Keratinocyte (primary cell): ENCODE data around the gene SLC44A1. TPM values are rescaled to one million over a fixed set of nuclear protein-coding genes. Genes with fewer than 3 reads are reported as not detected.

Experiments
- DNase-seq: peaks from one replicate; pipeline ENCODE4 v3.0.0-alpha.2; 2011; ENCODE audit warnings: low read depth, missing footprints, low spot score
- FAIRE-seq: peaks from 2 replicates; lab custom pipeline; 2011; peaks lifted over from hg19 to GRCh38; lab: Jason Lieb, UNC
- H2AFZ ChIP-seq: 2 replicates; pipeline ENCODE4 v1.6.0; 2012; ENCODE audit warnings: low read length, control low read depth, inconsistent platforms; ENCODE audit not compliant: control insufficient read depth
- H3K27ac ChIP-seq: 2 replicates; pipeline ENCODE4 v1.5.1; 2011; ENCODE audit warnings: low read length; ENCODE audit not compliant: control insufficient read depth, insufficient read depth
- H3K27me3 ChIP-seq: 3 replicates; pipeline ENCODE4 v1.6.0; 2011; ENCODE audit warnings: low read length; ENCODE audit not compliant: control insufficient read depth, insufficient read depth; ENCODE audit errors: extremely low read depth
- H3K36me3 ChIP-seq, 2 experiments: 2 replicates in 1 of 2; 3 replicates in 1 of 2; pipeline ENCODE4 v1.5.1; 2011; ENCODE audit warnings: low read length in 2 of 2, mild to moderate bottlenecking in 1 of 2; ENCODE audit not compliant: control insufficient read depth in 2 of 2, insufficient read depth in 2 of 2; ENCODE audit errors: extremely low read depth in 1 of 2
- H3K4me1 ChIP-seq: 3 replicates; pipeline ENCODE4 v1.5.1; 2011; ENCODE audit warnings: low read length; ENCODE audit not compliant: control insufficient read depth, insufficient read depth; ENCODE audit errors: extremely low read depth
- H3K4me2 ChIP-seq: 3 replicates; pipeline ENCODE4 v1.6.0; 2011; ENCODE audit warnings: low read depth, low read length; ENCODE audit not compliant: control insufficient read depth, insufficient read depth; ENCODE audit errors: extremely low read depth
- H3K4me3 ChIP-seq, 3 experiments: fragments of 200-600 bp in 1 of 3; sonication (generic) in 1 of 3; 2 replicates in 2 of 3; 3 replicates in 1 of 3; pipeline ENCODE4 v1.5.1; 2011 to 2016; ENCODE audit warnings: low read length in 3 of 3, mild to moderate bottlenecking in 3 of 3, control low read depth in 2 of 3, inconsistent platforms in 1 of 3, low read depth in 1 of 3, mixed read lengths in 1 of 3, mixed run types in 1 of 3, moderate library complexity in 1 of 3; ENCODE audit not compliant: control insufficient read depth in 2 of 3, insufficient read depth in 2 of 3; ENCODE audit errors: extremely low read depth in 1 of 3
- H3K79me2 ChIP-seq: 2 replicates; pipeline ENCODE4 v1.6.0; 2012; ENCODE audit warnings: low read length; ENCODE audit not compliant: control insufficient read depth, insufficient read depth
- H3K9ac ChIP-seq: 3 replicates; pipeline ENCODE4 v1.6.0; 2011; ENCODE audit warnings: low read length; ENCODE audit not compliant: control insufficient read depth, insufficient read depth; ENCODE audit errors: extremely low read depth
- H3K9me1 ChIP-seq: 3 replicates; pipeline ENCODE4 v1.6.0; 2011; ENCODE audit warnings: low read length; ENCODE audit not compliant: control insufficient read depth, insufficient read depth; ENCODE audit errors: extremely low read depth
- H3K9me3 ChIP-seq: 2 replicates; pipeline ENCODE4 v1.5.1; 2012; ENCODE audit warnings: low read depth, low read length; ENCODE audit not compliant: control insufficient read depth
- H4K20me1 ChIP-seq: 3 replicates; pipeline ENCODE4 v1.6.0; 2011; ENCODE audit warnings: low read length; ENCODE audit not compliant: control insufficient read depth, insufficient read depth; ENCODE audit errors: extremely low read depth
- CTCF ChIP-seq, 3 experiments: IDR thresholded peaks in 1 of 3; conservative IDR thresholded peaks in 1 of 3; optimal IDR thresholded peaks in 1 of 3; 2 replicates in 2 of 3; 3 replicates in 1 of 3; pipeline versions ENCODE3 to v1.5.1; 2011; ENCODE audit warnings: low read length in 3 of 3, mild to moderate bottlenecking in 3 of 3, moderate library complexity in 2 of 3, control low read depth in 1 of 3, inconsistent platforms in 1 of 3; ENCODE audit not compliant: insufficient read depth in 2 of 3; ENCODE audit errors: extremely low read depth in 1 of 3
- EZH2 ChIP-seq: IDR thresholded peaks from one replicate; pipeline ENCODE4 v1.6.1; 2012; ENCODE audit warnings: inconsistent platforms, mild to moderate bottlenecking, low read length, moderate library complexity
- dilution Hi-C: fragments of 300-500 bp; cut with MboI; formaldehyde crosslinking; loops from one replicate; pipeline ENCODE4 v1.7.0; 2020; ENCODE audit warnings: low sequenced_read_pairs; ENCODE audit not compliant: extremely low pct_ligation_motif_present
- polyA plus RNA-seq, 5 experiments: library from polyadenylated mRNA; depleted of rRNA in 3 of 5; stranded (reverse) in 3 of 5; stranded (forward) in 1 of 5; unstranded in 1 of 5; fragments of >200 nt; gene quantifications; 1 replicate in 1 of 5; 2 replicates in 3 of 5; 3 replicates in 1 of 5; pipeline versions ENCODE4 v1.2.1 to v1.2.3, GENCODE V29; 2011 to 2012; ENCODE audit warnings: missing spikeins in 2 of 5, low read depth in 1 of 5, low replicate concordance in 1 of 5

SLC44A1 gene
- polyA plus RNA-seq, 1 donor (not counting 4 experiments of a cell fraction or from before 2014, with no cell fraction given) = 22.9 TPM

GRCh38 chr9:105246656-105247173, 2.3 kb downstream of the SLC44A1 start:
- Histone ChIP-seq H3K27ac (peak overlapping the region; percentile 4), H3K4me1 (peaks cover 19% of the 10 kb centered on the region), H3K9ac (no peak overlapping the region), H3K79me2 (peaks cover 46% of the 10 kb centered on the region), H3K4me2 (peak overlapping the region; percentile 98), H4K20me1 (no peaks in the 10 kb centered on the region), H3K36me3 (no peaks in the 10 kb centered on the region), H3K27me3 (no peaks in the 10 kb centered on the region), H3K9me3 (no peaks in the 10 kb centered on the region), H3K4me3 (peak overlapping the region in 2 of 3 experiments; percentile 83 to 85), H3K9me1 (no peaks in the 10 kb centered on the region), H2AFZ (no peak overlapping the region)
- no peak for FAIRE-seq
- no peak for DNase-seq
- dilution Hi-C loops = no loop called here
- TF ChIP-seq CTCF (optimal IDR thresholded peaks at IDR 0.05 in 1 of 3, IDR thresholded peaks at IDR 0.05 in 1 of 3, conservative IDR thresholded peaks at IDR 0.05 in 1 of 3; ENCODE audit: extremely low read depth in 1 of 3, insufficient read depth in 2 of 3, low read length in 3 of 3) = no peak
- TF ChIP-seq EZH2 = no peak

GRCh38 chr9:105248691-105249090, 4.2 kb downstream of the SLC44A1 start:
- peaks cover 52% of the 10 kb centered on the region for H3K79me2 ChIP-seq
- no peak for FAIRE-seq

More at GRCh38 chr9:105248691-105249090, 4.2 kb downstream of the SLC44A1 start:
- H3K4me1 ChIP-seq = peaks cover 15% of the 10 kb centered on the region
- H3K9ac ChIP-seq = no peak overlapping the region
- no peak overlapping the region for H3K4me2 ChIP-seq
- DNase-seq = no peak
- H3K9me3 ChIP-seq = no peaks in the 10 kb centered on the region
- H3K9me1 ChIP-seq = no peaks in the 10 kb centered on the region
- no peaks in the 10 kb centered on the region for H3K36me3 ChIP-seq
- no peak overlapping the region for H3K4me3 ChIP-seq
- TF ChIP-seq EZH2 = no peak
- no peak for TF ChIP-seq CTCF (optimal IDR thresholded peaks at IDR 0.05 in 1 of 3, IDR thresholded peaks at IDR 0.05 in 1 of 3, conservative IDR thresholded peaks at IDR 0.05 in 1 of 3; ENCODE audit: extremely low read depth in 1 of 3, insufficient read depth in 2 of 3, low read length in 3 of 3)
- H4K20me1 ChIP-seq = no peaks in the 10 kb centered on the region
- no peak overlapping the region for H3K27ac ChIP-seq
- dilution Hi-C loops = no loop called here
- H3K27me3 ChIP-seq = no peaks in the 10 kb centered on the region
- H2AFZ ChIP-seq = no peak overlapping the region
